DND-41 (cell line): ENCODE data around the gene UNK.
"Not testable (repeated sequence)": the region's sequence is repeated elsewhere in the genome, so short reads cannot be mapped to it uniquely, and the experiment has no call there.

Experiments used
- ATAC-seq: fragments of 200-7000 bp; cut with Tn5 transposase; 3 replicates; pipeline ENCODE4 v1.9.1; 2021; ENCODE audit warnings: low read depth; ENCODE audit not compliant: insufficient read depth
- DNase-seq: peaks from one replicate; pipeline ENCODE4 v3.0.0-alpha.2; 2020
- H2AFZ ChIP-seq: 2 replicates; pipeline ENCODE4 v1.6.0; 2012; ENCODE audit warnings: low read depth, low read length
- H3K27ac ChIP-seq: 2 replicates; pipeline ENCODE4 v1.5.1; 2012; ENCODE audit warnings: low read length, inconsistent platforms
- H3K27me3 ChIP-seq: fragments of 200-600 bp; sonication (generic); 2 replicates; pipeline ENCODE4 v1.6.0; 2012; ENCODE audit warnings: low read length, mild to moderate bottlenecking, inconsistent platforms; ENCODE audit not compliant: insufficient read depth, poor library complexity
- H3K36me3 ChIP-seq: 2 replicates; pipeline ENCODE4 v1.5.1; 2012; ENCODE audit warnings: low read length, inconsistent platforms; ENCODE audit not compliant: insufficient read depth
- H3K4me1 ChIP-seq: 2 replicates; pipeline ENCODE4 v1.5.1; 2012; ENCODE audit warnings: mild to moderate bottlenecking, low read length; ENCODE audit not compliant: insufficient read depth
- H3K4me2 ChIP-seq: 2 replicates; pipeline ENCODE4 v1.6.0; 2012; ENCODE audit warnings: mild to moderate bottlenecking, moderate library complexity, low read length, inconsistent platforms; ENCODE audit not compliant: insufficient read depth
- H3K4me3 ChIP-seq, 2 experiments: fragments of 200-600 bp in 1 of 2; shearing (Covaris generic) in 1 of 2; 2 replicates each; pipeline ENCODE4 v1.5.1; 2012 to 2016; ENCODE audit warnings: inconsistent platforms in 2 of 2, low read length in 2 of 2, mild to moderate bottlenecking in 2 of 2, low read depth in 1 of 2, moderate library complexity in 1 of 2
- H3K79me2 ChIP-seq: 2 replicates; pipeline ENCODE4 v1.6.0; 2012; ENCODE audit warnings: low read length, inconsistent platforms; ENCODE audit not compliant: insufficient read depth
- H3K9ac ChIP-seq: 2 replicates; pipeline ENCODE4 v1.6.0; 2012; ENCODE audit warnings: low read depth, mild to moderate bottlenecking, inconsistent platforms, low read length, moderate library complexity
- H3K9me3 ChIP-seq: 2 replicates; pipeline ENCODE4 v1.5.1; 2012; ENCODE audit warnings: low read length, moderate library complexity, mild to moderate bottlenecking, inconsistent platforms; ENCODE audit not compliant: insufficient read depth, severe bottlenecking
- H4K20me1 ChIP-seq: 2 replicates; pipeline ENCODE4 v1.6.0; 2012; ENCODE audit warnings: low read length; ENCODE audit not compliant: insufficient read depth
- CTCF ChIP-seq: IDR thresholded peaks from 2 replicates; pipeline ENCODE4 v1.5.1; 2012; ENCODE audit warnings: borderline replicate concordance, low read length, moderate library complexity, mild to moderate bottlenecking; ENCODE audit not compliant: poor library complexity, severe bottlenecking; ENCODE audit errors: extremely low read depth
- EZH2 ChIP-seq: IDR thresholded peaks from 3 replicates; pipeline ENCODE4 v1.6.1; 2012; ENCODE audit warnings: borderline replicate concordance, low read depth, mild to moderate bottlenecking, moderate library complexity, low read length, inconsistent platforms; ENCODE audit not compliant: severe bottlenecking

Gene UNK

GRCh38 chr17:75774991-75775668 is 9.5 kb upstream of the UNK start:
- H3K9ac ChIP-seq = no peak overlapping the region
- DNase-seq (no peak), ATAC-seq (no peak)
- peaks cover 44% of the 10 kb centered on the region for H3K36me3 ChIP-seq
- no peaks in the 10 kb centered on the region for H3K27me3 ChIP-seq
- H3K4me3 ChIP-seq = no peak overlapping the region
- peaks cover 31% of the 10 kb centered on the region for H3K79me2 ChIP-seq
- peaks cover 42% of the 10 kb centered on the region for H4K20me1 ChIP-seq
- H2AFZ ChIP-seq = no peak overlapping the region
- peaks cover 19% of the 10 kb centered on the region for H3K4me1 ChIP-seq
- TF ChIP-seq CTCF (peak; percentile 0), EZH2 (no peak)
- no peak overlapping the region for H3K4me2 ChIP-seq
- H3K27ac ChIP-seq = 0 out of 2 replicates have a peak overlapping the region, but pooled peaks have one; percentile 0
- H3K9me3 ChIP-seq = no peaks in the 10 kb centered on the region

GRCh38 chr17:75776386-75777295 is 8.0 kb upstream of the UNK start:
- Histone ChIP-seq H3K4me1 (peaks cover 27% of the 10 kb centered on the region), H4K20me1 (peaks cover 42% of the 10 kb centered on the region), H2AFZ (no peak overlapping the region), H3K27ac (peak overlapping the region; percentile 12; the same call in 1 of the 2 replicates), H3K9ac (0 out of 2 replicates have a peak overlapping the region, but pooled peaks have one; percentile 94), H3K4me3 (peak overlapping the region in 1 of 2 experiments; percentile 22; a peak in 1 of 4 replicates), H3K79me2 (peaks cover 31% of the 10 kb centered on the region), H3K27me3 (no peaks in the 10 kb centered on the region), H3K9me3 (no peaks in the 10 kb centered on the region), H3K4me2 (peak overlapping the region; percentile 77), H3K36me3 (peaks cover 44% of the 10 kb centered on the region)
- DNase-seq (no peak), ATAC-seq (no peak)
- TF ChIP-seq CTCF = no peak
- TF ChIP-seq EZH2 = no peak

GRCh38 chr17:75777296-75777922 is 7.2 kb upstream of the UNK start:
- Histone ChIP-seq H3K9ac (peak overlapping the region; percentile 94), H3K27me3 (no peaks in the 10 kb centered on the region), H3K4me2 (peak overlapping the region; percentile 77), H3K4me1 (peaks cover 29% of the 10 kb centered on the region), H3K9me3 (no peaks in the 10 kb centered on the region), H4K20me1 (peaks cover 42% of the 10 kb centered on the region), H3K4me3 (peak overlapping the region; percentile 68 to 84; a peak in 2 of 4 replicates), H2AFZ (no peak overlapping the region), H3K36me3 (peaks cover 44% of the 10 kb centered on the region), H3K27ac (no peak overlapping the region; the same call in 1 of the 2 replicates), H3K79me2 (peaks cover 31% of the 10 kb centered on the region)
- DNase-seq (no peak), ATAC-seq (no peak)
- TF ChIP-seq EZH2 = no peak
- no peak for TF ChIP-seq CTCF

- not testable (repeated sequence) for DNase-seq, H2AFZ ChIP-seq, H3K27me3 ChIP-seq, ATAC-seq, H3K9me3 ChIP-seq
- H3K9ac ChIP-seq = peak overlapping the region; percentile 94
- peaks cover 31% of the 10 kb centered on the region for H3K79me2 ChIP-seq
- peaks cover 44% of the 10 kb centered on the region for H3K36me3 ChIP-seq
- peak overlapping the region; percentile 77 for H3K4me2 ChIP-seq
- H3K4me1 ChIP-seq = peaks cover 38% of the 10 kb centered on the region
- peak overlapping the region; percentile 90 for H3K27ac ChIP-seq
- peaks cover 42% of the 10 kb centered on the region for H4K20me1 ChIP-seq
- H3K4me3 ChIP-seq = peak overlapping the region; percentile 68 to 84
These were observed 6.3 kb upstream of the UNK start for GRCh38 chr17:75778066-75778860.
